Activated CD8-positive, alpha-beta memory T cell treated with anti-CD3 and anti-CD28 coated beads for 36 hours (primary cell): Measurements from ENCODE around the gene S100A6. TPM values are rescaled to one million over a fixed set of nuclear protein-coding genes. Genes with fewer than 3 reads are reported as not detected.
"Not testable (repeated sequence)": the region's sequence is repeated elsewhere in the genome, so short reads cannot be mapped to it uniquely, and the experiment has no call there.

Experiments used
- CTCF ChIA-PET: fragments of 350-600 bp; sonication (Branson Sonifier 250); formaldehyde crosslinking; loops from one replicate; lab custom pipeline; 2021; ENCODE audit warnings: antibody characterized with exemption; lab: Charles Lee
- POLR2A ChIA-PET: fragments of 350-600 bp; sonication (Branson Sonifier 250); formaldehyde crosslinking; loops from one replicate; lab custom pipeline; 2021; ENCODE audit warnings: antibody characterized with exemption; lab: Charles Lee
- total RNA-seq, 2 experiments: library from RNA; stranded (reverse); gene quantifications; one replicate each; pipeline ENCODE4 v1.2.3, GENCODE V29; 2021

The S100A6 gene
- total RNA-seq, result 100 to 1,000 TPM; 203 to 213 TPM

DNA sequence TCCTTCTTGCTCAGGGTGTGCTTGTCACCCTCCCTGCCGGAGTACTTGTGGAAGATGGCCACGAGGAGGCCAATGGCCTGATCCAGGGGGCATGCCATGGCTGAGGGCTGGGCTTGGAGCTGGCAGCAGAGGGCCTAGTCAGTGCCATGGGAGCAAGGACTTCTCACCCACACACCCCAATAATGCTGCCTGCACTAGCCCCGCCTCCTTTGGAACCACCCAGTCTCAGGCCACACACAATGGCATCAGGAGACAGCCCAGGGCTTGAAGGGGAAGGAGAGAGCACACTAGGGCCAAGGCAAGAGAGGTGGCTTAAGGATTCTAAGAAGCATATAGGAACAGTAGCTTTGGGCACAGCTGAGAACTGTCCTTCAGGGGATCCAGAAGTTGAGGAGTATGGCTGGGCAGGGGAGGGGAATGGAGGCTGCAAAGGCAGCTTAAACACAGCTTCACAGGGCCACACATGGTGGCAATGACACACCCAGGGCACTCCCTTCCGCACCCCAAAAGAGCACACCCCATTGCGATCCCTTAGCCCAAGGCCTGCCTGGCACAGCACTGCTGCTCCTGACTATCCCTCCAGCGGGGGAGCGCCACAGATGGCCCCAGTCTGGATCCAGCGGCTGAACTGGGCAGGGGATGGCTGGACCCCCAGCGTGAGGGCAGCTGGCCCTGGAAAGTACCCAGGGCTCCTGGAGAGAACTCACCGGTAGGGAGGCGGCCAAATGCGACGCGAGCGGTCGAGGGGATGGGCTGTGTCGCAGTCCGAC lies at the start of gene S100A6:
TSS of gene S100A6 (minus strand) at position 750 of the 770 bp plus-strand sequence. CDS start at position 98, 652 bp downstream.
- ChIA-PET POLR2A (interaction anchor here (0.5 to 2.8 kb wide), 9 partner anchors 9 to 99 kb away, joined by 3 to 29 read pairs (median 6); partner anchors contain the start of genes CHTOP and S100A4), CTCF (interaction anchor here (1.7 to 5.6 kb wide), 6 partner anchors 9 to 99 kb away, joined by 4 to 124 read pairs (median 28); partner anchors contain the start of genes CHTOP and S100A4)

GRCh38 chr1:153585006-153585405 lies 49.2 kb upstream of the S100A6 start:
- ChIA-PET CTCF (no interaction called here), POLR2A (no interaction called here)

- POLR2A ChIA-PET, result no interaction called here
- CTCF ChIA-PET, result no interaction called here
These were observed 48.2 kb upstream of the S100A6 start for GRCh38 chr1:153583976-153584375.

GRCh38 chr1:153583514-153583913 lies 47.7 kb upstream of the S100A6 start:
- CTCF ChIA-PET, POLR2A ChIA-PET: not testable (repeated sequence)

- CTCF ChIA-PET, POLR2A ChIA-PET: not testable (repeated sequence)
These were observed 47.0 kb upstream of the S100A6 start for GRCh38 chr1:153582836-153583235.

- CTCF ChIA-PET, result no interaction called here
These were observed 43.1 kb upstream of the S100A6 start for GRCh38 chr1:153578936-153579335.

DNA sequence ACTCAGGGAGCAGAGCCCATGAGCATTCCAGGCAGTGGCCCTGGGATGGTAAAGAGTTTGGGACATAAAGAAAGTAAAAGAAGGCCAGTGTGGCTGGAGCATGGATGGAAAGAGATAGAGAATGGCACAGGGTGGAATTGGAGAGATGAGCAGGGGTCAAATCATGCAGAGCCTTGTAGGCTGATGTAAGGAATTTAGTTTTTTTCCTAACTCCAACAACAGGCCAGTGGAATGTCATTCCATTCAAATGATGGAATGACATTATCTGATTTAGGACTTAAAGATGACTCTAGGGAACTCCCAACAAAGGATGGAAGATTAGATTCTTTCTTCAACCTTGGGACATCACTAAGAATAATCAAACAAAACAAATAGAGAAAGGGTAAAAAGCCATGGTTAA lies 42.7 kb upstream of the S100A6 start:
- ChIA-PET CTCF (no interaction called here), POLR2A (interaction anchor here (0.6 kb wide), 1 partner anchor 56 kb away, joined by 3 read pairs; the partner anchor contains the start of gene CHTOP)

More at GRCh38 chr1:153578936-153579335, 43.1 kb upstream of the S100A6 start:
- POLR2A ChIA-PET, result no interaction called here

DNA sequence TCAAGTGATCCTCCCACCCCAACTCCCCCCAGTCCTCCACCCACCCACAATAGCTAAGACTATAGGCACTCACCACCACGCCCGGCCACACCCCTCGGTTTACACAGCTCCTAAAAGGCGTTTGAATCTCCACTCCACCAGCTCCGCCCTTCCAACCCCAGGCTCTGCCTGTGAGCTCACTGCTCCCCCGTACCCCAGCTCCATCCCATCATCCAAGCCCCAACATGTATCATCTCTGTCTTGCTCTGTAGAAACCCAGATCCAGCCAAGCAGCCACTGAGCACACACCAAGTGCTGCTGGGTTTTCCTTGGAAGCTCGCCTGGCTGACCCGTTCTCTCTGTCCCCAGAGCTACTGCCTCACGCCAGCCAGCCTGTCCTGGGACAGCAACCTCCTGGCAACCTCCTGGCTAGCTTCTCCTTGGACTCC lies 41.8 kb upstream of the S100A6 start:
- ChIA-PET CTCF (interaction anchor here (0.7 to 1.0 kb wide), 3 partner anchors 45 to 66 kb away, joined by 3 to 5 read pairs (median 4); no protein-coding TSS in a partner anchor), POLR2A (interaction anchor here (0.6 kb wide), 1 partner anchor 589 kb away, joined by 3 read pairs; no protein-coding TSS in a partner anchor)

DNA sequence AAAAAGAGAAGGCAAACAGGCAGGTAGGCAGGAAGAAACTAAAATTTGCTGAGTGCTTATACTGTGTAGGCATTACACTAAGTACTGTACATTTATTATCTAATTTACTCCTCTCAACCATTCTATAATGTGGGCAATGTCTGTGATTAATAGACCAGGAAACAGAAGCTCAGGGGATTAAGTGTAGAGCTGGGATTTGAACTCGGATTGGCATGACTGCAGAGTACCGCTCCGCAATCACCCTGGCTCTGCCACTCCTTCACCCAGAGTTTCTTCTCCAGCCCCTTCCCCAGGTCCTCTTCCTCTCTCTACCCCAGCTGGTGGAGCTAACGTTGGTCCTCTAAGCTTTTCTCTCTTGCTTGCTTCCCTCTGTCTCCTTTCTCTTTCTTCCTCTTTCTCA lies 41.3 kb upstream of the S100A6 start:
- ChIA-PET CTCF (interaction anchor here (0.7 to 1.0 kb wide), 3 partner anchors 44 to 66 kb away, joined by 3 to 5 read pairs (median 4); no protein-coding TSS in a partner anchor), POLR2A (interaction anchor here (0.6 kb wide), 1 partner anchor 589 kb away, joined by 3 read pairs; no protein-coding TSS in a partner anchor)

GRCh38 chr1:153575497-153575896 lies 39.7 kb upstream of the S100A6 start:
- POLR2A ChIA-PET, result not testable (repeated sequence)
- CTCF ChIA-PET, result interaction anchor here (1.0 kb wide), 1 partner anchor 65 kb away, joined by 3 read pairs; no protein-coding TSS in a partner anchor

GRCh38 chr1:153575081-153575491 lies 39.3 kb upstream of the S100A6 start:
- POLR2A ChIA-PET, result not testable (repeated sequence)
- CTCF ChIA-PET, result interaction anchor here (1.0 kb wide), 1 partner anchor 64 kb away, joined by 3 read pairs; no protein-coding TSS in a partner anchor

DNA sequence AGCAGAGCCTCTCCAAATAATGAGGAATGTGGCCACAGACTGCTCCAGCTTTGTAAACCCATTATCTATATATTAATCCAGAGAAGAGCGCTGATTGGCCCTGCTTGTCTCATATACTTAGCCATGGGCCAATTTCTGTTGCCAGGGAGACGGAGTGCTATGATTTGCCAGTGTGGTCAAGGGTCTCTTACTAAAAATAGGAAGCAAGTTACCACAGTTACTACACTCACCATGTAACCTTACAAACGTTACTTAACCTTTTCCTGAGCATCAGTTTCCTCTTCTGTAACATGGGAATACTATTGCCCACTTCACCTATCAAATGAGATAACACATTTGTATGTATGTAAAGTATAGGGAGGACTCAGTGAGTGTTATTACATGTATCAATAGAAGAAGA lies 37.6 kb upstream of the S100A6 start:
- CTCF ChIA-PET, result interaction anchor here (0.5 to 6.3 kb wide), 6 partner anchors 28 to 180 kb away, joined by 3 to 124 read pairs (median 9); partner anchors contain the start of genes CHTOP, S100A4 and S100A6
- POLR2A ChIA-PET, result interaction anchor here (0.5 to 1.8 kb wide), 5 partner anchors 40 to 1525 kb away, joined by 3 to 17 read pairs (median 7); partner anchors contain the start of gene CHTOP

GRCh38 chr1:153572569-153573015 lies 36.8 kb upstream of the S100A6 start:
- CTCF ChIA-PET, result interaction anchor here (0.5 to 6.3 kb wide), 13 partner anchors 11 to 164 kb away, joined by 3 to 124 read pairs (median 3); partner anchors contain the start of genes CHTOP, S100A4 and S100A6
- POLR2A ChIA-PET, result interaction anchor here (0.5 to 1.8 kb wide), 7 partner anchors 38 to 118 kb away, joined by 3 to 17 read pairs (median 4); partner anchors contain the start of gene CHTOP

- ChIA-PET POLR2A (interaction anchor here (0.8 to 1.8 kb wide), 4 partner anchors 37 to 63 kb away, joined by 4 to 13 read pairs (median 4); partner anchors contain the start of gene CHTOP), CTCF (interaction anchor here (1.2 to 6.3 kb wide), 7 partner anchors 10 to 77 kb away, joined by 3 to 124 read pairs (median 6); partner anchors contain the start of genes CHTOP, S100A4 and S100A6)
These were observed 35.9 kb upstream of the S100A6 start for GRCh38 chr1:153571706-153572105.

- POLR2A ChIA-PET, result interaction anchor here (0.6 kb wide), 1 partner anchor 45 kb away, joined by 12 read pairs; no protein-coding TSS in a partner anchor
- CTCF ChIA-PET, result interaction anchor here (2.5 to 6.3 kb wide), 3 partner anchors 37 to 64 kb away, joined by 15 to 124 read pairs (median 48); partner anchors contain the start of genes CHTOP and S100A6
These were observed 35.1 kb upstream of the S100A6 start for GRCh38 chr1:153570874-153571273.

- POLR2A ChIA-PET, result no interaction called here
These were observed 33.7 kb upstream of the S100A6 start for GRCh38 chr1:153569465-153569864.

DNA sequence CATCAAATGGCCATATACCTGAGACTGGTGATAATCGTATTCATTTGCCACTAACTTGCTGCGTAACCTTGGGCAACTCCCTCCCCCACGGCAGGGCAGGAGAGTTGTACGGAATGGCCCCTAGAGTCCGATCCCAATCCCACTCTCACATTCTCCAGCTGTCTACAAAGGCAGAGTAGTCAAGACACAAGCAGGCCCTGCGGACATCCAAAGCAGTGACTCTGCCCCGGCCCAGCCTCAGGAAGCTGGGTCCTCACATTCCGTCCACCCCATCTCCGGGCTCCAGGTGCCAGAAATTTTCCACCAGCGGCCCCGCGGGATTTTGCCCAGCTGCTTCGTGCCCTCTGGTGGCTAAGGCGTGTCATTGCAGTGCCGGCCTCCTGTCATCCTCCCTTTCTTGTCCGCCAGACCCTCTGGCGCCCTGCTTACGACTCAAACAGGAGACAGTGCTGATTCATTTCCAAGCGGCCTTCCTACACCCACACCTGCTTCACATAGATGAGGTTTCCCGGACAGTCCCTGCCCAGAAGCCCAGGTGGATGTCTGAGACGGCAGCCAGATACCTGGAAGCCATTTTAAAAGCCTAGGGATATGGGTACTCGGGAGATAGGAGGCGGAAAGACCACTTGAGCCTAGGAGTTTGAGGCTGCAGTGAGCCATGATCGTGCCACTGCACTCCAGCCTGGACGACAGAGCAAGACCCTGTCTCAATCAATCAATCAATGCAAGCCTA lies 32.7 kb upstream of the S100A6 start:
- ChIA-PET CTCF (interaction anchor here (0.7 to 6.3 kb wide), 14 partner anchors 18 to 419 kb away, joined by 3 to 124 read pairs (median 6); partner anchors contain the start of genes CHTOP, S100A4, S100A5 and S100A6), POLR2A (interaction anchor here (0.5 to 1.6 kb wide), 5 partner anchors 24 to 66 kb away, joined by 3 to 9 read pairs (median 6); partner anchors contain the start of genes CHTOP and S100A6)

More at GRCh38 chr1:153569465-153569864, 33.7 kb upstream of the S100A6 start:
- CTCF ChIA-PET, result interaction anchor here (0.6 to 6.3 kb wide), 5 partner anchors 26 to 59 kb away, joined by 3 to 124 read pairs (median 17); partner anchors contain the start of genes S100A5 and S100A6
